HG03025 (cell line): ENCODE measurements around the gene WDR17.
A peak's percentile ranks its signal among the peaks of the same experiment; 100 is the strongest.

Experiments used
- ATAC-seq: cut with Tn5 transposase; IDR thresholded peaks from one replicate; pipeline ENCODE4 v1.9.1; 2021; ENCODE audit warnings: mild to moderate bottlenecking, moderate library complexity; ENCODE audit not compliant: unreplicated experiment, low FRiP score

Gene WDR17

DNA sequence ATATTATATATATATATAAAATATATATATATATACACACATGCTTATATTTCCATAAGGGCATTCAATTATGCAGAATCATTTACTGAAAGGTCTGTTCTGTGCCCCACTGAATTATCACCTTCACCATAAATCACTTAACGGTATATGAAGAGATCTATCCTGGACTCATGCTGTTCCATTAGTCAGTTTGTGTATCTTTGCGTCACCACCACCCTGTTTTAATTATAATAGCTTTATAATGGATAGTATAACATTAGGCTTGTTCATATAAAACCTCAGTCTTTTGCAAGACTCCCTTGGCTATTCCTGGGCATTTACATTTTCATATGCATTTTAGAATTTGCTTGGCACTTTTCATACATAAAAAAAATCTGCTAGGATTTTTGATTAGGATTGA is 19.1 kb downstream of the WDR17 start:
- ATAC-seq: no peak

DNA sequence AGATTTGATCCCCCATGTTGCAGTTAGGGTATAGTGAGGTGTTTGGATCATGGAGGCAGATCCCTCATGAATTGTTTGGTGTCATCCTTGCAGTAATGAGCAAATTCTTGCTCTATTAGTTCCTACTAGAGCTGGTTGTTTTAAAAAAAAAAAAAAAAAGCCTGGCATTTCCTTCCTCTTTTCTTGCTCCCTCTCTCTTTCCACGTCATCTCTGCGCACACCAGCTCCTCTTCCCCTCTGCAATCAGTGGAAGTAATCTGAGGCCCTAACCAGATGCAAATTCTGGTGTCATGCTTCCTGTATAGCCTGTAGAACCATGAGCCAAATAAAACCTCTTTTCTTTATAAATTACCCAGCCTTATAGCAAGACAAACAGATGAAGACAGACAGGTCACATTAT is 24.5 kb downstream of the WDR17 start:
- ATAC-seq: no peak

DNA sequence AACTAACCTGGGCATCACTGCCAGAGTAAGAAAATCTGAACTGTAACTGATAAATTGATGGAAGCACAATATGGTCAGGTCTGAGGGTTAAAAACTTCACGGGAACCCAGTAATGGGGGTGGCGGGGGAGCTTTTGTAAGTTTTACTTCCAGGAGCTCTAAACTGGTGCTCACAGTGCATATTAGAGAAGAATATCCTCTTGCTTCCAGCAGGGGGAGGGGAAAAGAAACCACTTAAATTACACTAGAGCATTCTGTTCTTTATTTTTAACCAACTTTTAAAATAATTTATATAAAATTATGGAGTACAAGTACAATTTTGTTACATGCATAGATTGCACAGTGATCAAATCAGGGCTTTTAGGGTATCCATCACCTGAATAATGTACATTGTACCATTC is 33.7 kb downstream of the WDR17 start:
- ATAC-seq: no peak

DNA sequence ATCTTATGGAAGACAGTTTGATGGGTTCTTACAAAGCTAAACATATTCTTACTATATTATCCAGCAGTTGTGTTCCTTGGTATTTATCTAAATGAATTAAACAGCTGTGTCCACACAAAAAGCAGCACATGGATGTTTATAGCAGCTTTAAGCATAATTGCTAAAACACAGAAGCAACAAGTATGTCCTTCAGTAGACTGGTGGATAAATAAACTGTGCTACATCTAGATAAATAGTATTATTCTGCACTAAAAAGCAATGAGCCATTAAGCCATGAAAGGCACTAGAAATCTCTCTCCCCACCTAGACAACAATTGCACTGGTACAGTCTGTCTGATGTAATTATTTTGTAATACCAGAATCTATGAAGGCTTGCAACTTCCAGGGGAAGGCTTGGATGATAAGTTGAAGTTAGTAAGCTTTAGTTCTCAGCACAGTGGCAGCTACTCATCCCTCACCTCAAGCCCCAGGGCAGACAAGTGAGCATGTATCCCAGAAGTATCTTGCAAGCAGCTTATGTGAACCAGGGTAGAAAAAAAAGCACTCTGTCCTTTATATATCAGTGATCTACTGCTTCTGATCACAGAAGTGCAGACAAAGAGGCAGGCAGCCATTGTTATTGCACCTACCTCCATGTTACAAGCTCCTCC is 36.9 kb downstream of the WDR17 start:
- no peak for ATAC-seq

DNA sequence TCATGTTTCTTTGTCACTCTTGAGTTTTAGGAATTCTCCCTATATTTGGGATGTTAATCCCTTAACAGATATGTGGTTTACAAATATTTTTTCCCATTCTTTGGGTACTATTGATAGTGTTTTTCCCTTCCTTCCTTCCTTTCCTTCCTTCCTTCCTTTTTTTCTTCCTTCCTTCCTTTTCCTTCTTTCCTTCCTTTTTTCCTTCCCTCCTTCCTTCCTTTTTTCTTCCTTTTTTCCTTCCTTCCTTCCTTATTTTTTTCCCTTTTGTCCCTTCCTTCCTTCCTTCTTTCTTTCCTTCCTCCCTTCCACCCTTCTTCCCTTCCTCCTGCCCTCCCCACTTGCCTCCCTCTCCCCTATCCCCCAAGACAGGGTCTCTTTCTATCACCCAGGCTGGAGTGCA is 42.1 kb downstream of the WDR17 start:
- ATAC-seq: no peak

DNA sequence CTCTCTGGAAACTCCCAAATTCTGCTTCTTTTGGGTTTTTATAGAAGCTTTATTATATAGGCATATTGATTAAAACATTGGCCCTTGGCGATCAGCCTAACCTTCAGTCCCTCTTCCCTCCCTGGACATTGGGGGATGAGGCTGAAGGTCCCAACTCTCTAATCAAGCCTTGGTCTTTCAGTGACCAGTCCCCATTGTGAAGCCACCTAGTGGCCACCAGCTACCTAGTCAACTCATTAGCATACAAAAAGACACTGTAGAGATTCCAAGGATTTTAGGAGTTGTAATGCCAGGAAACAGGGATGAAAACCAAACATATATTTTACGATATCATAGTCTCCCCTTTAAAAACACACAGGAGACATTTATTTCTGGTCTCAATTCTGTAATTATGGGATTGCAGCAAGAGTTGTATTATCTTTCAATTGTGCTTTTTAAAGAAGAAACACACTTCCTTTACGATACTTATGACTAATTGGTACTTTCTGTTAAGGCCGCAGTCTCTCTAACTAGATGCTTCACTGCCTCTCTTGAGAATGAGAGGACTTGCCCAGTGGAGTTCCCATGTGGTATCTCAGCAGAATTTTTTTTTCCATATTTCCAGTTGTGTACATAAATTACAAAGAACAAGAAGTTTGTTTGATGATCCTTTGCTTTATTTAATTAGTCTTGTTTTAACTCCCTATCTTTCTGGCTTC is 58.2 kb downstream of the WDR17 start:
- peak; percentile 100 for ATAC-seq

DNA sequence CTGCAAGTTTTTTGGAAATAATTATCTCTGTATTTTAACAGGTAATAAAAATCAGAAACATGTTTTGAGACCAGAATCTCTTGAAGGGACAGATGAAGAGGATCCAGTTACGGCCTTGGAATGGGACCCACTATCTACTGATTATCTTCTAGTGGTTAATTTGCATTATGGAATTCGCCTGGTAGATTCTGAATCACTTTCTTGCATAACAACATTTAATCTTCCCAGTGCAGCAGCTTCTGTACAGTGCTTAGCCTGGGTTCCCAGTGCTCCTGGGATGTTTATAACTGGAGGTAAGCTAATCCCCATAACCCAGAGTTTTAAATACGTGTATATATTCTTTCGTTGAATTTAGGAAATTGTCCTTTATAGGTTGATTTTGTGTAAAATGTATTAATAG is 59.4 kb downstream of the WDR17 start:
- no peak for ATAC-seq

DNA sequence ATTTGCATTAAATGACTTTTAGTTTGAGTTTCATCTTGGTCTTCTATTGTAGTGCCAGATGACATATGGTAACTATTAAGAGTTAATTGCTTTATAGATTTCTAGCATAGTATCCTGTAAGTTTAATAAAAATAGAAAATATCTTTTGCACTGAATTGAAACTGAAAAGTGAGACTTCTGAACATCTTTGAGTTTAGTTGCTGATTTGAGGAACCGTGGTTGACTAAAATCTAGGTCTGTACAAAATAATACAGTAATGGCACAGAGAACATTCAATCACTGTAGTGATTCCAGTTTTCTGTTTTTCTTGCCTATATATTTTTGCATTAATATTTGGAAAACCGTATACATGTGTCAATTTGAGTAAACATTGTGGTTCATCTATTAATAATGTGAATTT is 69.0 kb downstream of the WDR17 start:
- peak; percentile 78 for ATAC-seq

DNA sequence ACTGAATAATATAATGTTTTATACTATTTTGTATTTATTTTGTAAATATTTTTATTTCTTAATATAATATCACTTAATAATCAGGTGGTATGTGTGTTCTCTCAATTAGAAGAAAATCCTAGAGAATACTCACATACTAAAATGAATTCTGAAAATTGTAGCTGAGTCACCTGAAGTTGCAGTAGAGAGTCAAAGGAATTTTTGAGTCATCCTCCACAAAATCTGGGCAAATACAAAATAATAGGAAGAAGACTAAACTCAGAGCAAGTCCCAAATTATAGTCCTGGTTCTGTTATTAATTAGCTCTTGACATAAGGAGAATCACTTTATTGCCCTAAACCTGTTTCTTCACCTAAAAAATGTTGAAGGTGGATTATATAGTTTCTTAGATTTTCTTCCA is 72.0 kb downstream of the WDR17 start:
- no peak for ATAC-seq

DNA sequence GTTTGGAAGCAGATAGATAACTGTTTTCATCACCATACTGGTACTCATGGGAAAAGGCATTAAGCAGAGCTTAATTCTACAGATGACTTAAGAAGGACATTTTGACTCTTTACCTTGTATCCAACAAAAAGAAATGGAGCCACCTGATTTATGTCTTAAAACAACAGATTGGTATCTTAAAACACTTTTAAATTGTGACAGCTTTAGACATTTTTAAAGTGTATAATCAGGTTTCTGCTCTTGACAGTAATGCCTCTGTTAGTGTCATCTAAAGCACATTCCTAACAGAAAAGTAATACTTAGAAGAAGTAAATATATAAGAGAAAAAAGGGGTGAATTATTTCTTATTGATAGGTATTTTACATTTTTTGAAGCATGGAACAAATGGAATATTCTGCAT is 73.9 kb downstream of the WDR17 start:
- no peak for ATAC-seq

DNA sequence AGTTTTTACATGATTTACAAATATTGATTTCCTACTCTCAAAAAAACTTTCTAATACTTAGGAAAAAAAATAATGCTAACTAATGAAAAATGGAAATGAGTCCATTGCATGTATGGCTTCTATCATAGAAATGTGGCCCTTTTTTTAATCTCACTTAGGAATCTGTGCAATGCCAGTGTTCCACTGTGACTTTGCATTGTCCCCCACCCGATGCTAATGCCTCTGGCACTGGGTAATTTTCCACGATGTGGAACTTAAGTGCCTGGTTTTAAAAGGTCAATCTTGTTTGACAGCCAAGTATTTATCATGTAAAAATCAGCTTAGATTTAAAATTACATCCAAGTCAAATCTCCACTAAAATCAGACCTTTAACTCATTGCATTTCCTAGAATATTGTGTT is 76.6 kb downstream of the WDR17 start:
- no peak for ATAC-seq

DNA sequence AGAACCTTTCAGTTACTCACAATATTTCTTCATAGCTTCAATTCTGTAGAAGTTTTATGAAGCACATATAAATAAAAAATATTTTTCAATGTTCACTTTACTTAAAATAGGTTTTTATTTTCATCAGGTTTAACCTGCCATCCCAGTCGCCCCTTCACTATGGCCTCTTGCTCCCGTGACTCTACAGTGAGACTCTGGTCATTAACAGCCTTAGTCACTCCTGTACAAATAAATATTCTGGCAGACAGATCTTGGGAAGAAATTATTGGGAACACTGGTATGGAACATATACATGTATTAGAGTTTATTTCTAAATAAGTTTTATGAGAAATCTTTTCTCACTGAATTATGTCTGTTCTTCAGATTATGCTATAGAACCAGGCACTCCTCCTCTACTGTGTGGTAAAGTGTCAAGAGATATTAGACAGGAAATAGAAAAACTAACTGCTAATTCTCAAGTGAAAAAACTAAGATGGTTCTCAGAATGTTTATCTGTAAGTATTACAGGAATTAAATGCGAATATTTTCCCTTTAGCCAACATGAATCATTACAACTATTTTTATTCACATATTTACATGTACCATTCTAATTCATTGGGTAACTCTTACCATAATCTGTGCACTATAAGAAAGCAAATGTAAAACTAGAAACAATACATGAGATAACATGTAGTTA is 84.2 kb downstream of the WDR17 start:
- no peak for ATAC-seq

DNA sequence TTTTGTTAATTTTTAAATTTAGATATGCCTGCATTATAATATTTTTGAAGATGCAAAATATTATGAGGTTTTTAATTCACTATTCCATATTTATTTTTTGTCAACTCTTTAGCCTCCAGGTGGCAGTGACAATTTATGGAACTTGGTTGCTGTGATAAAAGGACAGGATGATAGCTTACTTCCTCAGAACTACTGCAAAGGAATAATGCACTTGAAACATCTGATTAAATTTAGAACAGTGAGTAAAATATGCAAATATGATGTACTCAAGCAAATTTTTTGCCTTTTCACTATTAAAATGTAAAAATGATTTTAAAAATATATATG is 84.7 kb downstream of the WDR17 start:
- no peak for ATAC-seq

DNA sequence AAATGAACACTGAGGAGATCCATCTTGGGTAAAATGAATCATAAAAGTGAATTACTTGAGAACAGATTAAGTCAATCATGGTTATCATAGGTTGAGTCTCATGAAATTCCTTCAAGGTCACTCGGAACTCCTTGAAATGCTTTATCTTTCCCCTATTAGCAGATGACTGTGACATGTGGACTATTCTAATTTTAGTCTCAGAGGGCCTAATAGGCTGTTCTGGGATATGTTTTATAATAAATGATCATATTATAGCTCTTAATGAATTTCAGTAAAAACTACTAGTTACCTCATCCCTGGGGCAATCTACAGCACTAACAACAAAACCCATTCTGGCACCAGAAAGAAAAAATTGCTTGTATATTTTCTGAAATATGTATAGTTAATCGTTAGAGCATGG is 85.1 kb downstream of the WDR17 start:
- no peak for ATAC-seq

DNA sequence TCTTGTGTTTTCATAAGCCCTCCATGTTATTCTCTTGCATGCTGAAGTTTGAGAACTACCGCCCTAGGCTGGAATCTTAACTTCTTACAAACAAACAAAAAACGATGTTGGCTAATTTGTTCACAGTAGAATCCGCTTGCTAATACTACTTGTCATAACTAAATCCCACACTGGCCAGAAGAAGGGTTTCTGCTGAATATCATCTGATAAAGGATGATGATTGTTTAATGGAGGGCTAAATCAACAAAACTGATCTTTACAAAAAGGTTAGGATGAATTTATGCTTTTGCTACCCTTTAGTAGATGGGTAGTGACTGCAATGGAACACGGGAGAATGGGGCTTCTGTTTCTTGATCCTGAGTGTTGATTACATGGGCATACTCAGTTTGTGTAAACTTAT is 87.5 kb downstream of the WDR17 start:
- ATAC-seq: no peak

DNA sequence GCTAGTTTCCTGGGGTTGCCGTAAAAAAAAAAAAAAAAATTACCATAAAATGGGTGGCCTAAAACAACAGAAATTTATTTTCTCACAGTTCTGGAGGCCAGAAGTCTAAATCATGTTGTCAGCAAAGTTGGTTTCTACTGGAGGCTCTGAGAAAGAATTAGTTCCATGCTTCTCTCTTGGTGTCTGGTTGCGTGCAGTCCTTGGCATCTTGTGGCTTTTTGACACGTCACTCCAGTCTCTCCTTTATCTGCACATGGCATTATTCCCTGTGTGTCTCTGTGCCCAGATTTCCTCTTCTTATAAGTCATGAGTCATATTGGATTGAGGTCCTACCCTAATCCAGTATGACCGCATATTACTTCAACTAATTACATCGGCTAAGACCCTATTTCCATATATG is 91.0 kb downstream of the WDR17 start:
- ATAC-seq: no peak

DNA sequence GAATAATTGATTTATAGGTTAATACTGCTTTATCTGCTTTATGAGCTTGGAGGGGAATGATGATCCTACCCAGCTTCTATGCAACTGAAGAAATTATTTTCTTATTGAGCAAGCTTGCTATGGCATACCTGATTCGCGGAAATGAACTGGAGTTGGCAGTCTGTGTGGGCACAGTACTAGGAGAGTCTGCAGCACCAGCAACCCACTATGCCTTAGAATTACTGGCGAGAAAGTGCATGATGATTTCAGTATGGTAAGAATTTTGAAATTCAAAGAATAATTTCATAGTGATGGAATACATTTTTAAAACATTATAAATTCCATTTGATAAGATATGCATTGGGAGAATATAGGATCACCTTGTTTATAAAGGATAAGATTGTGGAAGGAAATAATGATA is 97.4 kb downstream of the WDR17 start:
- ATAC-seq: no peak

DNA sequence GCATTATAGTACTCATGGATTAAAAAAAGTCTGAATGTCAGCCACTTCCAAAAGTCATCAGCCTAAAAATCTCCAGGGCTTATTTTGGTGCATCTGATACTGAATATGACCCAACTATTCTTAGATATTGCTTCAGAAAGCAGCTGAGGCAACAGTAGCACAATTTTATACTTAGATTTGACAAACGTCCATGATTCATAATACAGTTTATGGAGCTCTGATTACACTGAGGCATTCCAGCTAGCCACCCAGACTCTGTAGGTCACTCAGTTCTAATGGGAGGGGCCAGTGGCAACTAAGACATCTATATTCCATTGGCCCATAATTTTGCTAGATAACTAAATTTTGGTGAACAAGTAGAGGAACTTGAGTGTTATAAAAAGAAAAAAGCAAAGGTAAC is 119.4 kb downstream of the WDR17 start:
- ATAC-seq: no peak

DNA sequence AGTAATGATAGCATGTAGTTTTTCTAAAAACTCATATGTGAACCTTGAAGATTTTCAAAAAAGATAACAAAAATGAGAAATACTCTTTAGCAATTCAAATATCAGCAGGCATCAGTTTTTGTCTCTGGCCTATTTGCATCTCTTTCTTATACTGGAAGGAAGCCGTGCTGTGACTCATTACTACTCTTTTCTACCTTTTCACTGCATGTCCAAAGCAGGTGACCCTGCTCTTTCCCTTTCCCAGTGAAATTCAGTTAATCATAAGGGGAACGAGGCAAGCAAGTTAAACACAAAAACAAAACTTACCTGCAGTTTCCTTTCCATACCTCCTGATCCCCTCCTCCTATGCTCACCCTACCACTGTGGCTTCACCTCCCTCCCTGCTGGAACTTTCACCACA is 120.4 kb downstream of the WDR17 start:
- no peak for ATAC-seq

DNA sequence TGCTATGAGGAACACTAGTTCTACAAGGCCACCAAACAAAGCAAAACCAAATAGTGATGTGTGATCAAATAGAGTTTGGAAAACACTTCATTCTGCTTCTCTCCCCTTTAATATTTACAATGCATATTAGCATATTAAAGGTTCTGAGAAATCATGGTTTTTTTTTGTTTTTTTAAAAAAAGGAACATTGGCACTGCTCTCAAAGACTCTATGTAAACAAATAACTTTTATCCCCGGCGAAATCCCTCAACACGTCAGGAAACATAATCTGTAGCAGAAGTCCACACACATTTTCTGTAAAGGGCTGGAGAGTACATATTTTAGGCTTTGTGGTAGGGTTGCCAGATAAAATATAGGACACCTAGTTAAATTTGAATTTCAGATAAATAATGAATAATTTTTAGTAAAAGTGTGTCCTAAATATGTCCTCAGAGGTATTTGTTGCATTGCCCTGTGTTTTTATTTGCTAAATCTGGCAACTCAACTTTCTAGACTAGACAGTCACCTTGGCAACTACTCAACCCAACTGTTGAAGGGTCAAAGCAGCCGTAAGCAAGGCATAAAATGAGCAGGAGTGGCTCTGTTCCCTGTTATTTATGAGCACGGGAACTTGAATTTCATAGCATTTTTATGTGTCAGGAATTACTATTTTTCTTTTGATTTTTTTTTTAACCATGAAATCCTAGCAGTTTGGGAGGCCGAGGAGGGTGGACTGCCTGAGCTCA is 121.2 kb downstream of the WDR17 start:
- ATAC-seq: no peak

DNA sequence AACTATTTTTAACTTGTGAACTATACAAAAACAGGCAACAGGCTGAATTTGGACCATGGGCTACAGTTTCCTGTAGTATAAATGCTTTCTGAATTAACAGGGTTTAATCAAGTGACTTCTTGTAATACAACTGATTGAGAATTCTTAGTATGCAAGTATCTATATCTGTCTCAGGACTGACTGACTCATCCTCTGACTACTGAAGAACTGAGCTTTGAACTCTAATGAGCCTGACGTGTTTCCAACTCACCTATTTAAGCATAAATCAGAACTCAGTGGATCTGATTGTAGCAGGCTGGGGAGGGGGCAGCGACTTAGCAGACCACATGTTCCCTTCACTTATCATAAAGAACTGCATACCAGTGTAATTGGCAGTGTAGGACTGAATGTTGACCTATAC is 122.0 kb downstream of the WDR17 start:
- ATAC-seq: no peak

DNA sequence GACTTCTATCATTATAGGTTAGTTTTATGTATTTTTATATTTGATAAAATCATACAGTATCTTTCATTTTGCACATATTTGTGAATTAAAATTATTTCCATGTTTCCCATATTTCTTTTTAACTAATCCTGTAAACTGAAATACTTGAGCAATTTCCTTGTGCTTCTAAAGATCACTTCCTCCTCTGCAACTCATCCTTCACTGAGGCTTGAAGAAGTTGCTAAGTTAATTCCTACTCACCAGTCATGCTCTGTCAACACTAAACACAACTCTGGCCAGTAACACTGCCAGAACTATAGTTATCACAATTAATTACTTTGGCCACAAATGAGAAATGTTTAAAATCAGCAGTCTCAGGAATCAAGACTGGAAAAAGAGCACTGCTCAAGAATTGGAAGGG is 123.0 kb downstream of the WDR17 start:
- no peak for ATAC-seq
